HEK293 (cell line): Measurements from ENCODE around the gene TFAP2E.

ENCODE experiments used
- KLF9 ChIP-seq: fragments of 450-650 bp; formaldehyde crosslinking; IDR thresholded peaks from 2 replicates; pipeline ENCODE4 v1.5.1; 2016; ENCODE audit warnings: missing biosample characterization, missing genetic modification characterization, low read depth
- REST ChIP-seq: fragments of 450-650 bp; formaldehyde crosslinking; IDR thresholded peaks from 2 replicates; pipeline ENCODE4 v1.5.1; 2016; ENCODE audit warnings: missing biosample characterization, missing genetic modification characterization

- TF ChIP-seq KLF9 (tag by site-specific recombination) (no peak), REST (tag by site-specific recombination) (no peak)
These were observed 1.1 kb downstream of the TFAP2E start for GRCh38 chr1:35574125-35574654.
